GM19035 (cell line): Measurements from ENCODE around the gene RIN3.
A peak's percentile ranks its signal among the peaks of the same experiment; 100 is the strongest.
"Not testable (repeated sequence)": the region's sequence is repeated elsewhere in the genome, so short reads cannot be mapped to it uniquely, and the experiment has no call there.

Source experiments
- ATAC-seq: cut with Tn5 transposase; IDR thresholded peaks from one replicate; pipeline ENCODE4 v1.9.1; 2021; ENCODE audit not compliant: unreplicated experiment

The RIN3 gene

GRCh38 chr14:92659765-92660561 lies 146.4 kb downstream of the RIN3 start:
- no peak for ATAC-seq

DNA sequence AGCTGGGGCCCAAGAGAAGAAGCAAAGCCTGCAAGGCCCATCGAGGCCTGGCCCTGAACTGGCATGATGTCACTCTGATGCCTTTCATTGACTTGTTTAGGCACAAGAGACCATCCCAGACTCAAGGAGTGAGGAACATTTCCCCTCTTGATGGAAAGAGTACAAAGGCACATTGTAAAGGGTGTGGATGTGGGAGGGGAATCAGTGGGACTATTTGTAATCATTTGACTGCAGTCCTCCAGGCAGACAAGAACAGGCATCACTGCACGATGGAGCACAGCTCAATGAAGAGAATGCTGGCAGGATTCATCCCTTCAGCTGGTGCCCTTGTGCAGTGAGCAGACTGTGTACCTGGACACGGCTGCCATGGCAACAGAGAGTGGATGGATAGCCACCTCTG lies 147.0 kb downstream of the RIN3 start:
- ATAC-seq = no peak

DNA sequence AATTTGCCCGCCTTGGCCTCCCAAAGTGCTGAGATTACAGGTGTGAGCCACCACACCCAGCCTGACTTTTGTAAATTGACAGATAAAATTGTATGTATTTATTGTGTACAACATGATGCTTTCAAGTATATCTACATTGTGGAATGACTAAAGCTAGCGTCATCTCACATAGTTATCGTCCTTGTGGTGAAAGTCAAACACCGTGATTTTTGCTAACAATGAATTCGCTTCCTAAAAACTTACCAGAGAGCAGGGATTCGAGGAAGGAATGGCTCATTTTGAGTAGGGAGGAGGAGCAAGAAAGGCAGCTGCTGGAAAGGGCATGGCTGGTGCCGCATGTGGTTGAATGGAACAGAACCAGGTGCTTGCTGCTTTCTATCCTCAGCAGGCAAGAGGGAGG lies 149.5 kb downstream of the RIN3 start:
- ATAC-seq = no peak

- ATAC-seq = no peak
These were observed 152.1 kb downstream of the RIN3 start for GRCh38 chr14:92665661-92666110.

- no peak for ATAC-seq
These were observed 152.7 kb downstream of the RIN3 start for GRCh38 chr14:92666251-92666650.

DNA sequence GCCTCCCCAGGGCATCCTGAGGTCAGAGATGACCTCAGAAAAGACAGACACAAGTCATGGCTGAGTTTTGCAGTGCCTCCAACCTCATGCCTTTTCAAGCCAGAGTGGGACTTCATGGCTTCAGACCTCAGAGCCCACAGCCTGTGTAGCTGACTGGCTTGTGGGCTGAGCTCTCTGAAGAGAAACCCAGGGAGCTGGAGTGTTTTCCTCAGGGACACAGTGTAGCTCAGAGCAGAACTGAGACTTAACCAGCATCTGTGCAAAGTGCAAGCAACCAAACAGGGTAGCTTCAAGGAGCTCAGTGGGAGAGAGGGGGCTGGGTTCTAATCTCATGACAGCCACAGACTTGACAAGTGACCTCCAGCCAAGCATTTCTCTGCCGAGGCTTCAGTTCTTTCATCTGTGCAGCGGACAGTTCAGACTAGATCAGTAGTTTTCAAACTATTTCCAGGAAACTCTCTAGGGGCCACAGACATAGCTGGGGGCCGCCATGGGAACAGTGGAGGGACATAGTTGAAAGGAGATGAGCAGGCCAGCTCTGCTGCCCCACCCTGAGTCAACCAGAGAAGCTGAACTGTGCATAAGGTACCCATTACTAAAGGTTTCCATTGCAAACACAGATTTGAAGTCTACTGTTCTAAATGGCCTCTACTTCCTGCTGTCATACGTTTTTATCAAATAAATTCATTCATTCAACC lies 154.8 kb downstream of the RIN3 start:
- no peak for ATAC-seq

- ATAC-seq = no peak
These were observed 156.6 kb downstream of the RIN3 start for GRCh38 chr14:92670160-92670559.

DNA sequence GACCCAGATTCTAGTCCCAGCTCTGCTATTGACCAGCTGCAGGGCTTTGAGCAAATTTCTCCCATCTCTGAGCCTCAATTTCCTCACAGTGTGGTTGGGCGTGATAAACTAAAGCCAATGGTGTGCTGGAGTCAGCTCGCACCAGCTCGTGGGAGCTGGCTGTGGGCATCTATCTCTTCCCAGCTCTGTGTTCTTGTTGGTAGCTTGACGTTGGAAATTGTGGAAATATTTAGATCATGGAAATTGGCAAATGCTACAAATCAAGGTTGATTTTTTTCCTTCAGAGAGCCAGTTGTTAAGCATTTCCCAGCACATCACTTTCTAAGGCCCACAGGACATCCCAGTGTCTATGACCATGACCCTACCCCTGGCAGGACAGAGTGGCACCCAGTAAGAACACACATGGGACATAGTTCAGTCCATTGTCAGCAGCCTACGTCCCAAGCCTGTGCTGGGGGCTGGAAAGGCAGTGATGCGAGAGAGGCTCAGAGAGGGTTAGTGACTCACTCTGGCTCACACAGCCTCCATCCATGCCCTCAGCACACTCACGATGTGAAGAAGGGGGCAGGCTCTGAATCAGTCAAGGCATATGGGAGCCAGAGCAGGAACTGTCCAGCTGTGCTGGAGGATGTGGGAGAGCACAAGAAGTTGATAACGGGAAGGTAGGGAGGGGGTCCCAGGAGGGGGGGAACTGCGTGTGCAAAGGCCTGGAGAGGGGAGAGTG lies 157.2 kb downstream of the RIN3 start:
- ATAC-seq = no peak

DNA sequence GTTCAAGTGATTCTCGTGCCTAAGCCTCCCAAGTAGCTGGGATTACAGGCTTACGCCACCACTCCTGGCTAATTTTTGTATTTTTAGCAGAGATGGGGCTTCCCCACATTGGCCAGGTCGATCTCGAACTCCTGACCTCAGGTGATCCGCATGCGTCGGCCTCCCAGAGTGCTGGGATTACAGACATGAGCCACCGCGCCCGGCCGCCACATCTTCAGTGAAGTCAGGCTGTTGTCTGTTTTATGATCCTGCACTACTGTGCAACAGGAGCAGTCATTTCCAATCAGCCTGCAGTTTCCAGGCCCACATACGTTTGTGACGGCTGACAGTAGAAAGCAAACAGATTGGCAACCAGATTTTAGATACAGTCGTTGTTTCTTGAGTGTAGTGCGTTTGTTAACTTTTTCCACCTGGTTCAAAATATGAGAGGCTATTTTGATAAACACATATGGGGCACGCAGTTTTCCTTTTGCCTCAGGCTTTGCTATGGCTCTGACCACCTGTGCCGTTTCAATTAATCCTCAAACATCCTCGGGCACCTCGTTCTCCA lies 160.1 kb downstream of the RIN3 start:
- ATAC-seq = no peak

DNA sequence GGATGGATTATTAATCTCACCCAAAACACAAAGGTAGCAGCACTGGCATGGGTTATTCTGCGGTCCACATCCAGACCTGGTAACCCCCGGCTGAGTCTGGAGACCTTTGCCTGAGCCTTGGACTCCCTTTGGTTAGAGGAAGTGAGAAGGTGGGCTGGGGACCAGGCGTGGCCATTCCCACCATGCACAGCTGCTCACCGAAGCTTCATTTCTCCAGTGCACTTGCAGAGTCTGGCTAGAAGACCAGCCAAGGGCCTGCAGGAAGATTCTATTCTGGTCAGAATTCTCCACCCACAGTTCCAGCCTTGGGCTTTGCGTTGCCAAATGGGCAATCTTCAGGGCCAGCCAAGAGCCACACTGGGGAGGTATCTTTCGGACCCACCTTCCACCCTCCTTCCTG lies 161.8 kb downstream of the RIN3 start:
- ATAC-seq = no peak

- no peak for ATAC-seq
These were observed 162.4 kb downstream of the RIN3 start for GRCh38 chr14:92675976-92676375.

DNA sequence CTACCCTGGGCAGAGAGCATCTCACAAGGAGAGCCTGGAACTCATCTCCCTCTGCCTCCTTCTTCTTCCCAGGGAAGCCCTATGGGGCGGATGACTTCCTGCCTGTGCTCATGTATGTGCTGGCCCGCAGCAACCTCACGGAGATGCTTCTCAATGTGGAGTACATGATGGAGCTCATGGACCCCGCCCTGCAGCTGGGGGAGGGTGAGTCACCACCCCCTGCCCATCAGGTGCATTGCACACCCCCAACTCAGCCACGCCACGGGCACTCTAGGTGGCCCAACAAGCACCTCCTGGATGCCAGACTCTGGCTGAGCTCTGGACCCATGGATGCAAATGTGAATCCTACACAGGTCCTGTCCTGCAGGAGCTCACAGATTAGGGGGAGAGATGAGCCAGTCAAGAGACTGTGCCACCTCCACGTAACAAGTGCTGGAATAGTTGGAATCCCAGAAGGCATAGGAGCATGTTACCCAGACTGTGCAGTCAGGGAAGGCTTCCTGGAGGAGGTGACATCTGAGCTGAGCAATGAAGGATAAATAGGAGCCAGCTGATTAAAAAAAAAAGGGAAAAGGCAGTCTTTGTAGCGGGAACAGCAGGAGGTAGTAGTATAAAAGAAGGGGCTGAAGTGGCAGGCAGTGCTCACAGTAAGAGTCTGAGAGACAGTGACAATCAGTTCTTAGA lies 163.0 kb downstream of the RIN3 start:
- ATAC-seq = no peak

- peak; percentile 82 for ATAC-seq
These were observed 163.6 kb downstream of the RIN3 start for GRCh38 chr14:92677087-92677668.

- ATAC-seq = no peak
These were observed 164.4 kb downstream of the RIN3 start for GRCh38 chr14:92677955-92678354.

DNA sequence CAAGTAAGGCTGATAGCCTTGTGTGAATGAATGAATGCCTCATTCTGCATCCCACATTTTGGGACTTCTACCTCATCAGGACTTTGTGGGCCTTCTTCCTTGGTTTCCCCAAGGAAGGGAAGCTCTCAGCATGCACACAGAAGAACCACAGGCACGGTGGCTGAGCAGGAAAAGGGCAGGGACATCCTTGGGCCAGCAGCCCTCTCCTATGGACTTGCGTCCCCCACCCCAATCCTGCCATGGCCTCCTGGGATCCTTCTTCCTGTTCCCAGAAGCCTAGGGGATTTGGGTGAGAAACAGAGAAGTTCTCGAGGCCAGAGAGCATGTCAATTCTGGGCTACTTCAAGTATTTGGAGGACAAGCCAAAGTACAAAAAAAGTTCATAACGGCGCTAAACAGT lies 165.2 kb downstream of the RIN3 start:
- ATAC-seq = no peak

- ATAC-seq = no peak
These were observed 165.7 kb downstream of the RIN3 start for GRCh38 chr14:92679246-92679645.

- ATAC-seq = not testable (repeated sequence)
These were observed 166.7 kb downstream of the RIN3 start for GRCh38 chr14:92680330-92680729.

- no peak for ATAC-seq
These were observed 167.4 kb downstream of the RIN3 start for GRCh38 chr14:92680781-92681650.

DNA sequence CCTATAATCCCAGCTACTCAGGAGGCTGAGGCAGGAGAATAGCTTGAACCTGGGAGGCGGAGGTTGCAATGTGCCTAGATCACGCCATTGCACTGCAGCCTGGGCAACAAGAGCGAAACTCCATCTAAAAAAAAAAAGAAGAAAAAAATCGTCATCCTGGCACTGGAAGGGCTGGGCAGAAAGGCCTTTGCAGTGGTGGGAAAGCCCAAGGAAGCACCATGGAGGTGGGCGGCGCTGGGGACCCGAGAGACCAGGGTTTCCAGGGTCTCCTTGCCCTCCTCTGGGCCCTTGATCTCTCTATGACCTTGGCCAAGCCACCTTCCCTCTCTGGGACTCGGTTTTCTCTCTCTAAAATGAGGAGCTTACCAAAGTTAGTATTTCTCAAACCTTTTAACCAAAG lies 169.5 kb downstream of the RIN3 start:
- no peak for ATAC-seq
